Effector CD8-positive, alpha-beta T cell (primary cell): ENCODE data around the gene HNRNPU.

ENCODE experiments used
- DNase-seq: peaks from one replicate; lab custom pipeline; 2025; lab: John Stamatoyannopoulos, UW

The HNRNPU gene

DNA sequence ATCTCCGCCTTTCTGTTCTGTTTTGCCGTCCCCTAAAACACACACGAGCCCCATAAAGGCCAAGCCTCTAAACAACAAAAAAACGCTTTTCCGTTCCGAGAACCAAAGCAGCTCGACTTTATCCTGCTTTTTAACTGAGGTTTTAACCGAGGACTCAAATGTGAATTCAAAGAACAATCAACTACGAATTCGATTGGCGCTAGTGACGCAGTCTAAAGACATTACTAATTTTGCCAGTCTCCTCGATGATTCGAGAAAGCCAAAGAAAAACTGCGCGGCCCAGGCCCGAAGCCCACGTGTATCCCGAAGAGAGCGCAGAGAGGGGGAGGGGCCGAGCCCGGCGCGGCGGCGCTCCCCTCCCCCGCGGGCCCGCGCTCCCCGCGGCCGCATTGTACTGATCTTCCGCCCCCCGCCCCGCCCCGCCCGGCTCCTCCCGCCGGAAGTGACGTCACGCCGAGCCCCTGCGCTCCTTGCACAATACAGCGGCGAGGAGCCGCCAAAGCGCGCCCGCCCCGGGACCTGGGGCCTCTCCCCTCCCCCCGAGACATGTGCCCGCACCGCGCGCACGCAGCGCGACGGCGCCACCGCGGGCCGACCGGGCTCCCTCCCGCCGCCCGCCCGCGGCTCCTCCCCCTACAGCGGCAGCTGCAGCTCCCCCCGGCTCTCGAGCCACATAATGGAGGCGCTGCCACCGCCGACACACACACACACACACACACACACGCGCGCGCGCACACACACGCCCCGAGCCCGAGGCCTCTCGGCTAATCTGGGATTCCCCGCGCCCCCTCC, 1.4 kb downstream of the HNRNPU start:
- DNase-seq, result peak; percentile 96

DNA sequence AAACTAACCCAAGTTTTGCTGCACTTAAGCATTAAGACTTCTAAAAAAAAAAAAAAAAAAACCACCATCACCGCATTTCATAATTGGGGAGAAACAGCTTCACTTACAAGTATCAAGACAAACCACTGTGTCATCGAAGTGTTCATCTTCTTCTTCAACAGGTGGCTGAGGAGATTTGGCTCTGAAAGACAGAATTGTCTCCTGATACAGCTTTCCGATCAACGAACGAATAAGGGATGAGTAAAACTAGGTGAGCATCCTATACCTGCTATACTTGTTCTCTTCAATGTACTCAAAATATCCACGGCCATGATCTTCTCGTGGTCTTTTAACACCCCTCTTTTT, 2.0 kb downstream of the HNRNPU start:
- DNase-seq, result no peak

- DNase-seq, result no peak
These were observed 2.7 kb downstream of the HNRNPU start for GRCh38 chr1:244861683-244862082.

DNA sequence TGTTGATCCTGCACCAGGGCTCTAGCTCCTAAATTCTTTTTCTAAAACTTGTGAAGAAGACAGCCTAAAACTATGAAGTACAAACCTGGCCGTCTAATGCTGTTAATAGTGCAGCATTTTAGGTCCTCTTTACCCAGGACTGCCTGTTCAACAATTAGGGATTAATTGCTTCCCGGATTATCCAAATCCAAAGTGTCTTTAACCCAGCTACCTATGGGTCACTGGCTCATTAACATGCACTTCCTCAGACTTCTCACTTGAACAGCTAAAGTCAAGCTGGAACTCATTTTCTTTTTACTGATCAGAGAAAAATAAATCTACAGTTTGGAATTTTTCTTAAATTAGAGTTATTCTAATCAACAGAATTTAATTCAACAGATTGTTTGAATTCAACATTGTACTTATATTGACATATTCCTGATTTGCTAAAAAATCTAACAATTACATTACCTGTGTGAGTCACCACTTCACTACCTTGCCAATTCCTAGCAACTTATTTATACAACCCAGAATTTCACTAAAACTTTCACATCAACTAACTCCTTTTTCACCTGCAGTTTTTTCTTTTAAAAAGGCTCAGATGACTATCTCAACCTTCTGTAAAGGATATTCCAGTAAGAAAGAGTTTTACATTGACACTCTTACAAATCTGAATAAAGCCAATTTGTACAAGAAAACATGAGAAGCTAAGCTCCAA, 3.3 kb downstream of the HNRNPU start:
- DNase-seq, result no peak

DNA sequence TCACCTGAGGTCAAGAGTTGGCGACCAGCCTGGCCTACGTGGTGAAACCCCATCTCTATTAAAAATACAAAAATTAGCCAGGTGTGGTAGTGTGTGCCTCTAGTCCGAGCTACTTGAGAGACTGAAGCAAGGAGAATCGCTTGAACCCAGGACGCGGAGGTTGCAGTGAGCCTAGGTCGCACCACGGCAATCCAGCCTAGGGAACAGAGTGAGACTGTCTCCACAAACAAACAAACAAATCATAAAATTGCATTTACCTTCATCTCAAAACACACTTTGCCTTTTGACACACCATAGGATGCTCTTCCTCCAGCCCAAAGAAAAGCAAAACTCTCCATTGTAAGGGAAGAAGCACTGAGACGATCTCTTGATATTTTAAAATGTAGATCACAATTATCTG, 4.3 kb downstream of the HNRNPU start:
- no peak for DNase-seq

DNA sequence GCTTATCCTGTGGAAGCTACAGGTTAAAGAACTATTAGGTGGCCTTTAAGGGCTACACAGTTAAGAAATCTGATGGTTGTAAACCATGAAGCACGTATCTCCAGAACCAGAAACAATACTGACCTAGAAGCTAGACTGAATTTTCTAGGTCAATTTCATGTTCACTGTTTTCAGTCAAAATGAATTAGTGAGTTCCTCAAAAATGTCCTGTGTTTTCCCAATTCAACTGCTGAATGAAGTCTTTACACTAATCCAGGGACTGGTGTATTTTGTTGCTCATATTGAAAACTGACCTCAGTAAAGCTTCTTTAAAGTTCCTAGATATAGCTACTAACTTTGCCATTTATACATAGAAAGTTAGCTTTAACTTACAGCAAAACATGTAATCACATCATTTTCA, 6.0 kb downstream of the HNRNPU start:
- no peak for DNase-seq

GRCh38 chr1:244857761-244858160, 6.6 kb downstream of the HNRNPU start:
- DNase-seq, result no peak

- no peak for DNase-seq
These were observed 9.3 kb downstream of the HNRNPU start for GRCh38 chr1:244854865-244855578.

GRCh38 chr1:244854166-244854565, 10.2 kb downstream of the HNRNPU start:
- DNase-seq, result no peak

DNA sequence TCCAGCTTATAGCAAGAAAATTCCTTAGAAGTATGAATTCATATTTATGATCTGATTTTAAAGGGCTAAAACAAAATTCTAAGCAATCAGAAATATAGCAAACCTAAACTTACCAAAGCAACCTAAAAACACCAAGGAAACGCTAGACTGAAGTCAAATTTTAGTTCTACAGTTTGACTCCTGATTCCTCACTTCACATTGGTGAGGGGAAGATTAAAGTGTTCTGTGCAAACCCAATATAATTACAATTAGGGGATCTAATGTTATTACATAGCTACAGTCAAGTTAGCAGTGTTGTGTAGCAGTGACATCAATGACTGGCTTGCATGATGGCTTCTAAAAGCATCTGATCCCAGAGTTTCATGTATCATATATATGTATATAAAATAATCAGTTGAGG, 11.6 kb downstream of the HNRNPU start:
- DNase-seq, result no peak

GRCh38 chr1:244851546-244852231, 12.7 kb downstream of the HNRNPU start:
- DNase-seq, result no peak

- no peak for DNase-seq
These were observed 13.4 kb downstream of the HNRNPU start for GRCh38 chr1:244850896-244851295.

- no peak for DNase-seq
These were observed 14.1 kb downstream of the HNRNPU start for GRCh38 chr1:244850099-244850852.

GRCh38 chr1:244849189-244849866, 15.0 kb downstream of the HNRNPU start:
- DNase-seq, result no peak

DNA sequence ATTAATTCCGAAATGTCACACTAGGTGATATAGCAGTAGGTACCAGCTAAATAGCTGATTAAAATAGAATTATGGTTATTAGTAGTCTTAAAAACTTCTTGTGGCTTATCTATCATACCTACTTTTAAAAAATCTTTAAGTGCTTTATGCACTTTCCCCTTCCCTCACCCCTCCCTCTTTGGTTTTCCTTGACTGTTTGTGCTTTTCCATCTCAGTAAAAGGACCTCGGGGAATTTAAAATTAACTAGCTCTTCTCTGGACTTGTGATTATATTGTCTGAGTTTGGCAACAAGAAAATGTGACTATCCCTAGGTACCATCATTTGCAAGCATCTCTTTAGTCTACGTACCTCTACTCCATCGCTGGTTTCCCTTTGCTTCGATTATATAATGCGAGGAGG, 17.7 kb downstream of the HNRNPU start:
- DNase-seq, result no peak

GRCh38 chr1:244844155-244845121, 19.9 kb downstream of the HNRNPU start:
- no peak for DNase-seq

- no peak for DNase-seq
These were observed 21.0 kb downstream of the HNRNPU start for GRCh38 chr1:244843148-244843978.

DNA sequence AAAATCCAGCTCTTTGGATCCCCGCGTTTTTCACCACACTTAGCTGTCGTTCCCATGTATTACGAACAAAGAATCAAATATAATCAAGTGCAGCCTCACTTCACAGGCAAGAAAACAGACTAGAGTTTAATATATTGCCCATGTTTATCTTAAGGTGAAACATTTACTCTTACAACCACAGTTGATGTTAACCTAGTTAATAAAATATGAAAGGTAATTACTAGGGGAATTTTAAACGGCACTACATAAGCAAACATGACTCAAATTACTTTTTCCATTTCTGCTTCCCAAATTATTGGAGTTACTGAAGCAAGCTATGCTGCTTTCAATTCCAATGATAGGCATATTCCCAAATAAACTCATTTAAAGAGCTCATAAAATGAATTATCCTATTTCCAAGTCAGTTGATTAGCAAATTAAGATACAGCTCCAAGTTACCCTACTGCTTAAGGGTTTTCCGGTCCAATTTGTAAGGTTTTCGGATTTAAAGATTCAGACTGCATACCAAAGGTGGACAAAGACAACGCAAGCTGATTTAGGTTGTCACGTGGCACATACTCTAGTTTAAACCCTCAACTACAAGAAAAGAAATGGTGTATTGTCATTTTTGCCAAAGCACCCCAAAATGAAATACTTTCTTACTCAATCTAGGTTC, 22.9 kb downstream of the HNRNPU start:
- no peak for DNase-seq
